Hepatocyte (in vitro differentiated cells): ENCODE measurements around the gene SYNJ2. TPM values are rescaled to one million over a fixed set of nuclear protein-coding genes. Genes with fewer than 3 reads are reported as not detected.

Experiments
- DNase-seq: peaks from one replicate; pipeline ENCODE4 v3.0.0-alpha.2; 2016; ENCODE audit warnings: low spot score
- H2AFZ ChIP-seq: fragments of 200-600 bp; sonication (generic); 2 replicates; pipeline ENCODE4 v1.6.0; 2016; ENCODE audit warnings: antibody characterized with exemption, mild to moderate bottlenecking
- H3K27ac ChIP-seq: fragments of 200-600 bp; sonication (generic); 2 replicates; pipeline ENCODE4 v1.5.1; 2016; ENCODE audit warnings: mild to moderate bottlenecking
- H3K27me3 ChIP-seq: fragments of 200-600 bp; sonication (generic); 2 replicates; pipeline ENCODE4 v1.6.1; 2016
- H3K36me3 ChIP-seq: fragments of 200-600 bp; sonication (generic); replicated peaks from 2 replicates; pipeline ENCODE4 v1.5.1; 2016; ENCODE audit warnings: low read depth; ENCODE audit not compliant: insufficient read depth
- H3K4me1 ChIP-seq: fragments of 200-600 bp; sonication (generic); 2 replicates; pipeline ENCODE4 v1.5.1; 2016; ENCODE audit warnings: mild to moderate bottlenecking, moderate library complexity; ENCODE audit not compliant: insufficient read depth
- H3K4me2 ChIP-seq: fragments of 200-600 bp; sonication (generic); 2 replicates; pipeline ENCODE4 v1.6.0; 2016
- H3K4me3 ChIP-seq: fragments of 200-600 bp; sonication (generic); 2 replicates; pipeline ENCODE4 v1.5.1; 2016; ENCODE audit warnings: mild to moderate bottlenecking
- H3K79me2 ChIP-seq: fragments of 200-600 bp; sonication (generic); 2 replicates; pipeline ENCODE4 v1.6.0; 2017; ENCODE audit warnings: mild to moderate bottlenecking
- H3K9me2 ChIP-seq: fragments of 200-600 bp; sonication (generic); replicated peaks from 2 replicates; pipeline ENCODE4 v1.6.0; 2017; ENCODE audit warnings: mild to moderate bottlenecking; ENCODE audit not compliant: insufficient read depth
- H3K9me3 ChIP-seq: fragments of 200-600 bp; sonication (generic); 2 replicates; pipeline ENCODE4 v1.5.1; 2016; ENCODE audit warnings: low read depth, mild to moderate bottlenecking
- H4K20me1 ChIP-seq: fragments of 200-600 bp; sonication (generic); 2 replicates; pipeline ENCODE4 v1.6.0; 2016; ENCODE audit warnings: mild to moderate bottlenecking; ENCODE audit not compliant: insufficient read depth, poor library complexity, severe bottlenecking
- EZH2 ChIP-seq: fragments of 200-600 bp; sonication (generic); IDR thresholded peaks from 2 replicates; pipeline ENCODE4 v1.6.1; 2016; ENCODE audit warnings: antibody characterized with exemption, mild to moderate bottlenecking, borderline replicate concordance
- EZH2phosphoT487 ChIP-seq: fragments of 200-600 bp; sonication (generic); IDR thresholded peaks from one replicate; pipeline ENCODE4 v1.6.1; 2018; ENCODE audit warnings: antibody characterized with exemption, mild to moderate bottlenecking, low read depth, moderate library complexity; ENCODE audit not compliant: unreplicated experiment, severe bottlenecking
- WGBS: methylation state at CpG from one replicate; pipeline ENCODE4 v1.1.6; 2016; ENCODE audit warnings: low lambda C conversion rate; ENCODE audit errors: missing lambda C conversion rate; 5-methylcytosine and 5-hydroxymethylcytosine counted together
- polyA plus RNA-seq: library from polyadenylated mRNA; unstranded; fragments of >200 nt; fragmentation: Nextera tagmentation; extraction: Ambion mirVana; gene quantifications from 2 replicates; pipeline ENCODE4 v1.2.1, GENCODE V29; 2016
- total RNA-seq: library from RNA; depleted of rRNA; stranded (reverse); fragments of >200 nt; gene quantifications from 2 replicates; pipeline ENCODE4 v1.2.3, GENCODE V29; 2014
- TF ChIP-seq, protein P1 (sequence below): fragments of 200-600 bp; sonication (generic); IDR thresholded peaks from 2 replicates; pipeline ENCODE4 v1.5.1; 2016; ENCODE audit warnings: antibody characterized with exemption, mild to moderate bottlenecking; ENCODE audit not compliant: poor library complexity

Gene SYNJ2
- total and polyA plus RNA-seq, 2 experiments from 2014 or later: 15.4 to 21.4 TPM

DNA sequence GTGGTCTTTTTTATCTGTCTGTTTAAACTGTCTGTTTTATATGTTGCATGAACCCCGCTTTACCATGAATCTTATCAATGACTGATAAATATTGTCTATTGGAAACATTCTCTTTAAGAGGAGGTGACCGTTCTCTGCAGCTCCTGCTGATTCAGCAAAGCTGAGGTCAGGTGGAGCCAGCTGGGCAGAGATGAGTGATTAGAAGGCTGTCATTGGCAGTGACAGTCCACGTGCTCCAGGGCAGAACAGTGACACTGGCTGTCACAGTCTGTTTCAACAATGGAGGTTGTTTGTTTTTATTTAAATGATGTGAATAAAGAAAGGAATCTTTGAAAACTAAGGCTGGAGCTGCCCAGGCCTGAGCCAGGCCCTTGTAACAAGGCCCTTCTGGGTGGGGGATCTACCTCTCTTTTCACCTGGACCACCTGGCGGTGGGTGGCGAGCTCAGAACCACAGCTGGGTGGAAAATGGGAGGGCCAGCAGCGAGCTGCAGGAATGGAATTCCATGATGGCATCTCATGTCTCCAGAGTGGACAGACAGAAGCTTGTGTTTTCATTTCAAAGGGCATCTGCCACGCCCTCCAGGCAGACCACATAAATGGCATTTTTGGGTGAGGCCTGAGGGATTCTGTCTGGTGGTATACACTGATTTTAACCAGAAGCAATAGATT, 12.6 kb downstream of the SYNJ2 start:
- no peak for DNase-seq
- Histone ChIP-seq H3K79me2 (peaks cover 94% of the 10 kb centered on the region), H3K4me1 (peaks cover 22% of the 10 kb centered on the region), H3K9me2 (no peaks in the 10 kb centered on the region), H3K27me3 (no peaks in the 10 kb centered on the region), H3K9me3 (no peaks in the 10 kb centered on the region), H3K4me3 (no peak overlapping the region), H3K4me2 (no peak overlapping the region), H4K20me1 (peaks cover 3% of the 10 kb centered on the region), H2AFZ (no peak overlapping the region), H3K36me3 (no peaks in the 10 kb centered on the region), H3K27ac (no peak overlapping the region)
- 81% methylated on average over 7 of the region's 7 CpGs for WGBS
- TF ChIP-seq EZH2 (no peak), EZH2phosphoT487 (no peak)
- TF ChIP-seq, protein P1, sequence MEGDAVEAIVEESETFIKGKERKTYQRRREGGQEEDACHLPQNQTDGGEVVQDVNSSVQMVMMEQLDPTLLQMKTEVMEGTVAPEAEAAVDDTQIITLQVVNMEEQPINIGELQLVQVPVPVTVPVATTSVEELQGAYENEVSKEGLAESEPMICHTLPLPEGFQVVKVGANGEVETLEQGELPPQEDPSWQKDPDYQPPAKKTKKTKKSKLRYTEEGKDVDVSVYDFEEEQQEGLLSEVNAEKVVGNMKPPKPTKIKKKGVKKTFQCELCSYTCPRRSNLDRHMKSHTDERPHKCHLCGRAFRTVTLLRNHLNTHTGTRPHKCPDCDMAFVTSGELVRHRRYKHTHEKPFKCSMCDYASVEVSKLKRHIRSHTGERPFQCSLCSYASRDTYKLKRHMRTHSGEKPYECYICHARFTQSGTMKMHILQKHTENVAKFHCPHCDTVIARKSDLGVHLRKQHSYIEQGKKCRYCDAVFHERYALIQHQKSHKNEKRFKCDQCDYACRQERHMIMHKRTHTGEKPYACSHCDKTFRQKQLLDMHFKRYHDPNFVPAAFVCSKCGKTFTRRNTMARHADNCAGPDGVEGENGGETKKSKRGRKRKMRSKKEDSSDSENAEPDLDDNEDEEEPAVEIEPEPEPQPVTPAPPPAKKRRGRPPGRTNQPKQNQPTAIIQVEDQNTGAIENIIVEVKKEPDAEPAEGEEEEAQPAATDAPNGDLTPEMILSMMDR: no peak

DNA sequence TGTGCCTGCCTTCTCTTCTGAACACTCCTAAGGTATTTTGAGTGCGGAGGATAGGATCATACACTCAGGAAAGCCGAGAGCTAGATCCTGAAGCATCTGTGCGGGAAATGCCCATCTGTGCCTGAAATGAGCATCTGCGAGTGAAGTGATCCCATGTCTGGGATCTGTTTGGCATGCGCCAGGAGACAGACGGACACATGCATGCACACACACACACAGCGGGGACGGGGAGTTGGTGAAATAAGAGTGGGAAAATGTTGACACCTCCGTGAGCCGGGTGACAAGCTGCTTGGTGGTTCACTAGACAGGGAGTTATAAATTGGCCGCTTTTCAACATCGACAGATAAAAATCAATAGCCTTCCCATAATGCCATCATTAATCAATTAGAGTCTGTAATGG, 13.8 kb downstream of the SYNJ2 start:
- no peak for DNase-seq
- no peaks in the 10 kb centered on the region for H3K9me2 ChIP-seq
- H2AFZ ChIP-seq: no peak overlapping the region
- H3K36me3 ChIP-seq: no peaks in the 10 kb centered on the region
- H3K27me3 ChIP-seq: no peaks in the 10 kb centered on the region
- no peak overlapping the region for H3K4me2 ChIP-seq
- 97% methylated on average over 12 of the region's 12 CpGs for WGBS
- TF ChIP-seq, protein P1: no peak
- TF ChIP-seq EZH2phosphoT487 (no peak), EZH2 (no peak)
- no peak overlapping the region for H3K27ac ChIP-seq
- no peaks in the 10 kb centered on the region for H3K9me3 ChIP-seq
- peaks cover 3% of the 10 kb centered on the region for H4K20me1 ChIP-seq
- H3K4me1 ChIP-seq: peaks cover 10% of the 10 kb centered on the region
- H3K4me3 ChIP-seq: no peak overlapping the region
- H3K79me2 ChIP-seq: peaks cover 89% of the 10 kb centered on the region

DNA sequence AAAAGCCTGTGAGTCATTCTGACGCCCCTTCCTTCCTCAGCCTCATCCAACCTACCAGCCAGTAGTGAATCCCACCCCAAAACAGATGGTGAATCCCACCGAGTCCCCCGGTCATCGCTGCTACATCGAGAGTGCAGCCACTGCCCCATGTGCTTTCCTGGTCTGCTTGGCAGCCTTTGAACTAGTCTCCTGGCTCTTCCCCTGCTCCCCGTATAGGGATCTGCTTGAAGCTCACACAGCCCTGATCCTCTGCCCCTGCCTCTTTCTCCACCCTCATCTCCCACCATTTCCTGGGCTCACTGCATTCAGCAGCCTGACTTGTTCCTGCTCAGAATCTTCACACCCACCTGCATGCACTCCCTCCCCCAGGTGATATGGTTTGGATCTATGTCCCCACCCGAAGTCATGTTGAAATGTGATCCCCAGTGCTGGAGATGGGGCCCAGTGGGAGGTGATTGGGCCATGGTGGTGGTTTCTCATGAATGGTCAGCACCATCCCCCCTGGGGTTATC, 14.6 kb downstream of the SYNJ2 start:
- peaks cover 3% of the 10 kb centered on the region for H4K20me1 ChIP-seq

More for the DNA sequence above, 14.6 kb downstream of the SYNJ2 start:
- no peak overlapping the region for H3K4me2 ChIP-seq
- peaks cover 83% of the 10 kb centered on the region for H3K79me2 ChIP-seq
- peaks cover 10% of the 10 kb centered on the region for H3K4me1 ChIP-seq
- no peaks in the 10 kb centered on the region for H3K36me3 ChIP-seq
- H3K9me3 ChIP-seq: no peaks in the 10 kb centered on the region
- H3K27ac ChIP-seq: no peak overlapping the region
- H3K4me3 ChIP-seq: no peak overlapping the region
- DNase-seq: no peak
- H3K9me2 ChIP-seq: no peaks in the 10 kb centered on the region
- WGBS: 82% methylated on average over 7 of the region's 7 CpGs
- no peaks in the 10 kb centered on the region for H3K27me3 ChIP-seq
- no peak for TF ChIP-seq EZH2
- no peak for TF ChIP-seq EZH2phosphoT487
- TF ChIP-seq, protein P1: no peak
- H2AFZ ChIP-seq: no peak overlapping the region
